IMR-90 (cell line): ENCODE results near the gene KCNQ2. TPM values are rescaled to one million over a fixed set of nuclear protein-coding genes. Genes with fewer than 3 reads are reported as not detected.

ENCODE experiments used
- ATAC-seq: fragments of 200-7000 bp; cut with Tn5 transposase; 2 replicates; pipeline ENCODE4 v1.9.1; 2020; ENCODE audit warnings: low read depth, mild to moderate bottlenecking, moderate library complexity
- BruUV-seq: library from RNA; stranded (reverse); fragments of 400-500 nt; replicated peaks from 2 replicates; lab custom pipeline; 2021; lab: Mats Ljungman, UMichigan
- CTCF ChIA-PET: fragments of 300-600 bp; formaldehyde crosslinking; extraction: SDS; loops from one replicate; lab custom pipeline; 2021; ENCODE audit warnings: antibody characterized with exemption; lab: Yijun Ruan, JAX
- POLR2A ChIA-PET: fragments of 300-600 bp; sonication (Branson Sonifier 250); formaldehyde crosslinking; loops from one replicate; lab custom pipeline; 2022; ENCODE audit warnings: antibody characterized with exemption; ENCODE audit not compliant: unreplicated experiment; lab: Charles Lee
- DNase-seq: peaks from one replicate; pipeline ENCODE4 v3.0.0; 2013
- H2AFZ ChIP-seq: replicated peaks from 2 replicates; pipeline ENCODE3; 2013; ENCODE audit warnings: low read length, mild to moderate bottlenecking; ENCODE audit not compliant: poor library complexity
- H2AK5ac ChIP-seq: 2 replicates; pipeline ENCODE4 v1.6.1; 2013; ENCODE audit warnings: low read depth, low read length, inconsistent platforms
- H2AK9ac ChIP-seq: replicated peaks from 2 replicates; pipeline ENCODE3; 2013; ENCODE audit warnings: mild to moderate bottlenecking, low read depth, low read length, moderate library complexity; ENCODE audit not compliant: poor library complexity
- H2BK120ac ChIP-seq: 2 replicates; pipeline ENCODE4 v1.6.1; 2013; ENCODE audit warnings: low read depth, low read length, inconsistent platforms
- H2BK15ac ChIP-seq: 3 replicates; pipeline ENCODE4 v1.6.1; 2013; ENCODE audit warnings: low read depth, low read length, inconsistent platforms
- H2BK20ac ChIP-seq: 2 replicates; pipeline ENCODE4 v1.6.1; 2013; ENCODE audit warnings: low read depth, mild to moderate bottlenecking, inconsistent platforms, low read length, moderate library complexity
- H2BK5ac ChIP-seq: 2 replicates; pipeline ENCODE4 v1.6.1; 2013; ENCODE audit warnings: mild to moderate bottlenecking, low read depth, low read length, inconsistent platforms; ENCODE audit not compliant: poor library complexity, severe bottlenecking
- H3K14ac ChIP-seq: replicated peaks from 2 replicates; pipeline ENCODE4 v1.6.1; 2013; ENCODE audit warnings: low read depth, low read length, inconsistent platforms
- H3K18ac ChIP-seq: 2 replicates; pipeline ENCODE4 v1.6.1; 2013; ENCODE audit warnings: low read depth, low read length, control low read depth
- H3K23ac ChIP-seq: 2 replicates; pipeline ENCODE4 v1.6.1; 2013; ENCODE audit warnings: low read depth, low read length, inconsistent platforms
- H3K27ac ChIP-seq: 2 replicates; pipeline ENCODE4 v1.5.1; 2013; ENCODE audit warnings: mild to moderate bottlenecking, control low read depth, low read length; ENCODE audit not compliant: insufficient read depth
- H3K27me3 ChIP-seq: 2 replicates; pipeline ENCODE4 v1.6.1; 2013; ENCODE audit warnings: low read length; ENCODE audit not compliant: control insufficient read depth, insufficient read depth
- H3K36me3 ChIP-seq: 2 replicates; pipeline ENCODE4 v1.6.1; 2013; ENCODE audit warnings: low read length, mixed read lengths; ENCODE audit not compliant: control insufficient read depth, insufficient read depth
- H3K4ac ChIP-seq: 2 replicates; pipeline ENCODE4 v1.6.1; 2013; ENCODE audit warnings: low read depth, low read length, inconsistent platforms
- H3K4me1 ChIP-seq: 2 replicates; pipeline ENCODE4 v1.6.1; 2013; ENCODE audit warnings: low read length, mixed read lengths; ENCODE audit not compliant: control insufficient read depth, insufficient read depth
- H3K4me2 ChIP-seq: 2 replicates; pipeline ENCODE4 v1.6.1; 2013; ENCODE audit warnings: low read depth, mild to moderate bottlenecking, control low read depth, low read length, moderate library complexity
- H3K4me3 ChIP-seq: 2 replicates; pipeline ENCODE4 v1.5.1; 2013; ENCODE audit warnings: low read depth, mild to moderate bottlenecking, control low read depth, low read length, moderate library complexity; ENCODE audit not compliant: insufficient read depth
- H3K56ac ChIP-seq: 2 replicates; pipeline ENCODE4 v1.6.1; 2013; ENCODE audit warnings: low read length, inconsistent platforms; ENCODE audit not compliant: insufficient read depth; ENCODE audit errors: extremely low read depth
- H3K79me1 ChIP-seq, 2 experiments: 2 replicates each; pipeline ENCODE4 v1.6.1; 2013; ENCODE audit warnings: low read length in 2 of 2, inconsistent platforms in 1 of 2, low read depth in 1 of 2
- H3K9ac ChIP-seq: 2 replicates; pipeline ENCODE4 v1.6.1; 2013; ENCODE audit warnings: low read depth, low read length, control low read depth
- H3K9me1 ChIP-seq: 2 replicates; pipeline ENCODE4 v1.6.1; 2013; ENCODE audit warnings: low read length, inconsistent platforms; ENCODE audit not compliant: insufficient read depth
- H3K9me3 ChIP-seq: 2 replicates; pipeline ENCODE4 v1.6.1; 2013; ENCODE audit warnings: low read length; ENCODE audit not compliant: control insufficient read depth, insufficient read depth
- H4K20me1 ChIP-seq: 2 replicates; pipeline ENCODE4 v1.6.1; 2013; ENCODE audit warnings: low read length, inconsistent platforms; ENCODE audit not compliant: insufficient read depth
- H4K5ac ChIP-seq: 2 replicates; pipeline ENCODE4 v1.6.1; 2013; ENCODE audit warnings: mild to moderate bottlenecking, low read depth, low read length, control low read depth
- H4K8ac ChIP-seq, 2 experiments: 2 replicates each; pipeline ENCODE4 v1.6.1; 2013; ENCODE audit warnings: low read depth in 2 of 2, low read length in 2 of 2, control low read depth in 1 of 2, inconsistent platforms in 1 of 2
- H4K91ac ChIP-seq: 2 replicates; pipeline ENCODE4 v1.6.1; 2013; ENCODE audit warnings: low read depth, low read length, inconsistent platforms; ENCODE audit not compliant: insufficient read depth
- BHLHE40 ChIP-seq: fragments of 150-350 bp; IDR thresholded peaks from 2 replicates; pipeline ENCODE4 v1.6.1; 2016; ENCODE audit warnings: mild to moderate bottlenecking, low read depth, low read length
- CEBPB ChIP-seq: IDR thresholded peaks from 2 replicates; pipeline ENCODE4 v1.6.1; 2012; ENCODE audit warnings: low read depth, low read length, improper control_type of control experiment
- FOS ChIP-seq: fragments of 150-350 bp; IDR thresholded peaks from 2 replicates; pipeline ENCODE4 v1.6.1; 2016; ENCODE audit warnings: low read depth, low read length
- MXI1 ChIP-seq: IDR thresholded peaks from 2 replicates; pipeline ENCODE4 v1.6.1; 2012; ENCODE audit warnings: low read depth, mild to moderate bottlenecking, low read length, moderate library complexity, borderline replicate concordance
- POLR2A ChIP-seq: IDR thresholded peaks from 2 replicates; pipeline ENCODE4 v1.6.1; 2012; ENCODE audit warnings: mild to moderate bottlenecking, low read depth, low read length
- RFX5 ChIP-seq: IDR thresholded peaks from 2 replicates; pipeline ENCODE4 v1.8.0; 2012; ENCODE audit warnings: low read depth, mild to moderate bottlenecking, low read length, moderate library complexity
- WGBS, 2 experiments: methylation state at CpG; one replicate each; pipeline versions ENCODE4 v1.1.5 to v1.1.7; 2013; ENCODE audit warnings: missing lambda C conversion rate in 2 of 2; ENCODE audit not compliant: insufficient read length in 1 of 2; ENCODE audit errors: extremely low coverage in 2 of 2; 5-methylcytosine and 5-hydroxymethylcytosine counted together
- dilution Hi-C: fragments of 300-500 bp; cut with HindIII; formaldehyde crosslinking; loops from one replicate; pipeline ENCODE4 v1.14.3; 2018; ENCODE audit warnings: low sequenced_read_pairs; ENCODE audit not compliant: unreplicated experiment
- in situ Hi-C: fragments of 300-500 bp; cut with MboI; formaldehyde crosslinking; loops from 3 replicates; pipeline ENCODE4 v1.14.3; 2019; ENCODE audit warnings: low sequenced_read_pairs, inconsistent platforms, mixed read lengths
- intact Hi-C: fragments of 100-400 bp; cut with micrococcal nuclease; formaldehyde crosslinking; loops from 2 replicates; pipeline ENCODE4 v1.10.0; 2022
- polyA plus RNA-seq, 3 experiments: library from polyadenylated mRNA; depleted of rRNA; stranded (reverse); fragments of >200 nt; gene quantifications; 2 replicates each; pipeline ENCODE4 v1.2.3, GENCODE V29; 2012; ENCODE audit warnings: low replicate concordance in 1 of 3
- total RNA-seq: library from RNA; depleted of rRNA; stranded (reverse); fragments of >200 nt; gene quantifications from 2 replicates; pipeline ENCODE4 v1.2.3, GENCODE V29; 2012
- TF ChIP-seq, protein P1 (sequence below): conservative IDR thresholded peaks from 2 replicates; pipeline ENCODE4 v1.5.1; 2012; ENCODE audit warnings: mild to moderate bottlenecking, low read depth, low read length, improper control_type of control experiment

KCNQ2 gene
- total and polyA plus RNA-seq, 2 of the 4 experiments (the other 2 are of a cell fraction), result 0.02 TPM; not detected in 1

DNA sequence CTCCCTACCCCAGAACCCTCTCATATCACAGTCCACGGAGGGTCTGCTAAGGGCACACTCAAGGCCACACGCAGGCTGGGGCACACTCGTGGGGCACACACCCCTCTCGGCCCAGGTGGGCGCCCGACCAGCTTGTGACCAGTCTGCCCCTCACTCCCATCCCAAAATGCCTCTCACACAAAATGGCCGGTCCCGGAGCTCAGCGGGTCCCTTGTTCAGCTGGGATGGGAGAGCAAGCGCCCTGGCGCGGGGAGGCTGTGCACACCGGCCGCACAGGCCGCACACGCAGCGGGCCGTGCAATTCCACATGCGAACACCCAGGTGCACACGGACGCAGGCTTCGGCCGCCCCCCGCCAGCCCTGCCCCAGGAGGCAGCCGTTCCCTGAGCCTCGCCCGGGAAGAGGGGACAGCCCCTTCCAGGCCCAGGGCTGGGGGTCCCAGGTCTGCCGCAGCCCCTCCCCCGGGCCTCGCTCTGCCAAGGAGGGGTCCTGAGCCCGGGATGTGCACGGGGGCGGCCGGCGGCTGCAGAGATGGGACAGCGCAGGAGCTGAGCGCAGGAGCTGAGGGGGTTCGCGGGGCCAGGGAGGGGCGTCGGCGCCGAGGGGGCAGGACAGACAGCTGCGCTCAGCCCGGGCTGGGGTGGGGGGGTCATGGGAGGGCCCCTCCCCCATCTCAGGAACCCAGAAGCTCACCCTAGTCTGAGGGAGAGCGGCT lies 1.3 kb downstream of the KCNQ2 start:
- no peak overlapping the region for H2AK5ac ChIP-seq
- in situ Hi-C loops (no loop called here), dilution Hi-C loops (no loop called here), intact Hi-C loops (no loop called here)
- no peaks in the 10 kb centered on the region for H3K36me3 ChIP-seq
- no peak overlapping the region for H3K23ac ChIP-seq
- no peak overlapping the region for H2BK15ac ChIP-seq
- no peak overlapping the region for H2BK20ac ChIP-seq
- no peak overlapping the region for H3K9ac ChIP-seq
- no peaks in the 10 kb centered on the region for H3K79me1 ChIP-seq
- H3K14ac ChIP-seq, result no peak overlapping the region
- ATAC-seq (no peak), DNase-seq (no peak)
- no peak overlapping the region for H4K91ac ChIP-seq
- no peak overlapping the region for H2BK5ac ChIP-seq
- no peak overlapping the region for H2AK9ac ChIP-seq
- no peak overlapping the region for H3K27ac ChIP-seq
- no peak overlapping the region for H3K4ac ChIP-seq
- peaks cover 74% of the 10 kb centered on the region for H3K27me3 ChIP-seq
- ChIA-PET CTCF (no interaction called here), POLR2A (interaction anchor here (0.6 kb wide), 1 partner anchor 385 kb away, joined by 4 read pairs; no protein-coding TSS in a partner anchor)
- H4K5ac ChIP-seq, result no peak overlapping the region
- no peaks in the 10 kb centered on the region for H3K9me3 ChIP-seq
- no peaks in the 10 kb centered on the region for H3K4me1 ChIP-seq
- H4K20me1 ChIP-seq, result no peaks in the 10 kb centered on the region; the same call in 1 of the 2 replicates
- H3K4me3 ChIP-seq, result no peak overlapping the region
- H2BK120ac ChIP-seq, result no peak overlapping the region
- H2AFZ ChIP-seq, result no peak overlapping the region
- no peaks in the 10 kb centered on the region for H3K9me1 ChIP-seq
- no peak overlapping the region for H3K4me2 ChIP-seq
- no peak overlapping the region for H3K18ac ChIP-seq
- BruUV-seq, result no TSS peak
- TF ChIP-seq CEBPB (no peak), MXI1 (no peak), RFX5 (no peak), POLR2A (no peak), FOS (no peak), BHLHE40 (no peak)
- TF ChIP-seq, protein P1, sequence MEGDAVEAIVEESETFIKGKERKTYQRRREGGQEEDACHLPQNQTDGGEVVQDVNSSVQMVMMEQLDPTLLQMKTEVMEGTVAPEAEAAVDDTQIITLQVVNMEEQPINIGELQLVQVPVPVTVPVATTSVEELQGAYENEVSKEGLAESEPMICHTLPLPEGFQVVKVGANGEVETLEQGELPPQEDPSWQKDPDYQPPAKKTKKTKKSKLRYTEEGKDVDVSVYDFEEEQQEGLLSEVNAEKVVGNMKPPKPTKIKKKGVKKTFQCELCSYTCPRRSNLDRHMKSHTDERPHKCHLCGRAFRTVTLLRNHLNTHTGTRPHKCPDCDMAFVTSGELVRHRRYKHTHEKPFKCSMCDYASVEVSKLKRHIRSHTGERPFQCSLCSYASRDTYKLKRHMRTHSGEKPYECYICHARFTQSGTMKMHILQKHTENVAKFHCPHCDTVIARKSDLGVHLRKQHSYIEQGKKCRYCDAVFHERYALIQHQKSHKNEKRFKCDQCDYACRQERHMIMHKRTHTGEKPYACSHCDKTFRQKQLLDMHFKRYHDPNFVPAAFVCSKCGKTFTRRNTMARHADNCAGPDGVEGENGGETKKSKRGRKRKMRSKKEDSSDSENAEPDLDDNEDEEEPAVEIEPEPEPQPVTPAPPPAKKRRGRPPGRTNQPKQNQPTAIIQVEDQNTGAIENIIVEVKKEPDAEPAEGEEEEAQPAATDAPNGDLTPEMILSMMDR, result no peak
- 11% methylated on average over 21 of the region's 46 CpGs; no CpG with 5 or more reads in 1 of the 2 experiments for WGBS, 2 experiments
- no peak overlapping the region for H3K56ac ChIP-seq
- no peak overlapping the region for H4K8ac ChIP-seq
